ENCODE data around the gene ALG12.

ALG12 gene

DNA sequence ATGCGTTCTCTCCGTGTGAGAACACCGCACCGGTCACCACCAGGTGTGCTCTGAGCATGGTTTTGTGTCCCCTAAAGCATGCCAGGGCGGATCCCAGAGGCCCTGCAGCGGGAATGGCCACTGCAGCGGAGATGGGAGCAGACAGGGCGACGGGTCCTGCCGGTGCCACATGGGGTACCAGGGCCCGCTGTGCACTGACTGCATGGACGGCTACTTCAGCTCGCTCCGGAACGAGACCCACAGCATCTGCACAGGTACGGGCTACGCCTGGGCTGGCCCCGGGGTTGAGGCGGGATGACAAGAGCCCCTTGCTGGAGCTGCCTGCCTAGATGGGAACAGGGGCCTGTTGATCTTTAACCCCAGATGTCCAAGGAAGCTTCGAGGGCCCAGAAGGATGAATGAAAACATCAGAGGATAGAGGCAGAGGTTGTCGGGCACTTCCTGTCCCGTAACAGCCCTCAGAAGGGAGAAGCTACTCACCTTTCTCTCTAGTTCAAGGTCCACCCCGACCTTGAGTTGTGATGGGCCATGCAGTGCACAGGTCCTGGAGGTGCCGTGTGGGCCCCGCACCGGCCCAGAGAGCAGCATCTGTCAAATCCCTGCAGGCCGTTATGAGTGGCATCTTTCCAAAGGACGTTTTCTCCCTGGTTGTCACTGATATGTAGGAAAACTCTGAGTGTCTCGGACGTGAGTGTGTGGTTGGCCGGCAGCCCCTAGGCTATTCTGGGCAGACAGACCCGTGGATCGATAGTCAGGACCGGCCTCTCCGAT lies 3.5 kb upstream of the ALG12 start:
- no peak overlapping the region for H3K4me3 ChIP-seq (ENCODE audit: low read length)
- no peak for DNase-seq (ENCODE audit: low read depth, low spot score)

DNA sequence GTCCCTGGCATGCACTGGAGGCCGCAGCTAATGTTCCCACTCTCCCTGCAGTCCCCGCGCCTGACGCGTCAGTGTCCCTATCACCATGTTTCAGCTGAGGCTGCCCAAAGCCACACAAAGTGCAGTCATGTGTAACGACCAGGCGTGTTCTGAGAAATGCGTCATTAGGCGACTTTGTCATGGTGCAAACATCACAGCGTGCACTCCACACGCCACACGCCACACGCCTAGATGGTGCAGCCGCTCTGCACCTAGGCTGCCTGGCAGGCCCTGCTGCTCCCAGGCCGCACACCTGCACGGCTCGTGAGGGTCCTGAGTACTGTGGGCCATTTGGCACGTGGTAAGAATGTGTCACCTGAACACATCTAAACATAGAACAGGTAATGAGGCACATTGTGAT lies 2.6 kb upstream of the ALG12 start:
- H3K4me3 ChIP-seq (ENCODE audit: low read length), result no peak overlapping the region
- no peak for DNase-seq (ENCODE audit: low read depth, low spot score)

DNA sequence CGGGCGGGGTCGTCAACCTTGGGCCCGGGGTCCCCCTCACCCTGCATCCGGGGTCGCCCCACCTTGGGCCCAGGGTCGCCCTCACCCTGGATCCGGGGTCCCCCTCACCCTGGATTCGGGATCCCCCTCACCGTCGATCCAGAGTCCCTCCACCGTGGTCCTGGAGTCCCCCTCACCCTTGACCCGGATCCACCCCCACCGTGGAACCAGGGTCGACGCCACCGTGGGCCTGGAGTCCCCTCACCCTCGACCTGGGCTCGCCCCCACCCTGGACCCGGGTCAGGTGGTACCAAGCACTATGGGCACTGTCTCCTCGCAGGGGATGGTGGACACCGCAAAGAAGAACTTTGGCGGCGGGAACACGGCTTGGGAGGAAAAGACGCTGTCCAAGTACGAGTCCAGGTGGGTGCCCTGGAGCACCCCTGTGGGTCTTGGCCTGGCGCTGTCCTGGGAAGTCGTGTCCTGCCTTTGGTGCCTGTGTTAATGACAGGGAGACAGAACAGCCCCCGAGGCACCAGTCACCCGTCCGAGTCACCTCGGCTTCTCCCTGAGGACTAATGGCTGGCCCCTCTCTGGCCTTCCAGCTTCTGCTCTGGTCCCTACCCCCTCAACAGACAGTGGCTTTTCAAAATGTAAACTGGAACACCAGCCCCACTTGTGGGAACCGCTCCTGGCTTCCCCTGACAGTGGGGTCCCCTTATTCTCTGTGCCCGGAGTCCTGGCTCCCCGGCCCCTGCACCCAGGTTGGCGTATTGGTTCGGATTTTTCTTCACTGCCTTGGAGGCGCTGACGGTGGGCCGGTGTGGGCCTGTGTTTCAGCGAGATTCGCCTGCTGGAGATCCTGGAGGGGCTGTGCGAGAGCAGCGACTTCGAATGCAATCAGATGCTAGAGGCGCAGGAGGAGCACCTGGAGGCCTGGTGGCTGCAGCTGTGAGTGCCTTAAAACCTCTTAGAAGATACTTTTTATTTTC lies 958 bp upstream of the ALG12 start:
- peak overlapping the region; percentile 58 for H3K4me3 ChIP-seq (ENCODE audit: low read length)
- no peak for DNase-seq (ENCODE audit: low read depth, low spot score)

DNA sequence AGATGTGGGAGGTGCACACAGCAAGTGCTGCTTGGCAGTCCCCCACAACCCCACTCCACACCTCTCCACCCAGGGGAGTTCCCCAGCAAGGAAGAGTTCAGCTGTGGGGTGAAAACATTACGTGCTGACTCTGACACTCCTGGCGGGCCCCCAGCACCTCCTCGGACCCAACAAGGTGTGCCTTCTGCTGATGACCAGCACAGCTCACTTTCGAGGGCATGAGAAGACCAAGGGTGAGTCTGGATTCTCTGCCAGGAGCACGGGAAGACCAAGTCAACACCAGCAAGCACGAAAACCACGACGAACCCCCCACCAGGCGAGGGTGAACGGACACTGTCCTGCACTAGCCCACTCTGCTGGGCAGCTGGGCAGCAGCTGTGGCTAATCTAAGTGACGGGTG lies 1.4 kb downstream of the ALG12 start:
- DNase-seq (ENCODE audit: low read depth, low spot score), result no peak
- no peak overlapping the region for H3K4me3 ChIP-seq (ENCODE audit: low read length)

DNA sequence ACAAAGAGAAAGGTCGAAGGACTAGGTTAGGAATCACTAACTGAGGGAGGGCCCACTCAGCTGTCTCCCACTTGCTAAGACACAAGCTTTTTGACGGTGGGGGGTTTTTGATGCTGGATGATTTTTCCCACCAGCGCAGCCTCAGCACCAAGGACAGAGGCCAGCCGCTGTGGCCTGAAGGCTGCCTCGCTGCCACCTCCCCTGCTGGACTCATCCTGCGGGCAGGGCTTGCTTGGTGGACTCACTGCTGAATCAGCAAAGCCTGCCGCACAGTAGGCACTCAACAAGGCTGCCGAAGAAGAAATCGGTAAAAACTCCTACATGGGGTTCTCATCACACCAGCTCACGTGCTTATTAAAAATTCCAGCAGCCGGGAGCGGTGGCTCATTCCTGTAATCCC lies 2.6 kb downstream of the ALG12 start:
- no peak for DNase-seq (ENCODE audit: low read depth, low spot score)
- H3K4me3 ChIP-seq (ENCODE audit: low read length), result no peak overlapping the region

DNA sequence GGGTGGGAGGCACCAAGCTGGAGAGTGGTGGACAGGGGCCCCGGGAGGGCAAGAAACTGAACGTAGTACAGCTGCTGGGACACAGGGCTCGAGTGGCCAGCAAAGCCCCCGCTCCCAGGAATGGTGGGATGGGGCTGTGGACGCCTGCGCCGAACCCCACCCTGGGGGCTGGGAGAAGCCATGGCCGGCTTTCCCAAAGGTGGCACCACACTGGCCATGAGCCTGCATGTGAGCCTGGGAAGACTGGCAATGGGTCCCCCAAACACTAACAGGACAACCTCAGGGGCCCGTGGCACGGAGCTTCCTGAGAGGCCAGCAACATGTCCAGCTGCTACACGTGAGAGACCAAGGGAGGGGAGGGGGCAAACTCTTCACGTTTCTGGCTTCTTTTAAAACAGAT lies 4.0 kb downstream of the ALG12 start:
- no peak for DNase-seq (ENCODE audit: low read depth, low spot score)
- no peak overlapping the region for H3K4me3 ChIP-seq (ENCODE audit: low read length)

DNA sequence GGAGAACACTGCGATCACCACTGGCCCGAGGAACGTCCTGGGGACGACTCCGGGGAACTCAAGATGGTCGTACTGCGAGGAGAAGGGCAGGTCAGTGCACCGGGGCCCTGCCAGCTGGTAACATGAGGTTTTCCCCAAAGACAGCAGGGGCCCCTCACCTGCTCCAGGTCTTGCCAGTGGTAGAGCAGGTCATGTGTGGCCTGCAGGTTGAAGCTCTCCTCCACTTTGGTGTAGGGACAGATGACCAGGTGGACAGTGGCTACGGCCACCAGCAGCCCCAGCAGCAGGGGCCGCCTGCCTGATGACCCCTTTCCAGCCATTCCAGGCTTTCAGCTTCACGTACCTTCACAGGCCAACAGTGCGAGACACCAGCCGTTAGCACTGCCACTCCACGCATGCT lies 4.8 kb downstream of the ALG12 start:
- no peak overlapping the region for H3K4me3 ChIP-seq (ENCODE audit: low read length)
- no peak for DNase-seq (ENCODE audit: low read depth, low spot score)

DNA sequence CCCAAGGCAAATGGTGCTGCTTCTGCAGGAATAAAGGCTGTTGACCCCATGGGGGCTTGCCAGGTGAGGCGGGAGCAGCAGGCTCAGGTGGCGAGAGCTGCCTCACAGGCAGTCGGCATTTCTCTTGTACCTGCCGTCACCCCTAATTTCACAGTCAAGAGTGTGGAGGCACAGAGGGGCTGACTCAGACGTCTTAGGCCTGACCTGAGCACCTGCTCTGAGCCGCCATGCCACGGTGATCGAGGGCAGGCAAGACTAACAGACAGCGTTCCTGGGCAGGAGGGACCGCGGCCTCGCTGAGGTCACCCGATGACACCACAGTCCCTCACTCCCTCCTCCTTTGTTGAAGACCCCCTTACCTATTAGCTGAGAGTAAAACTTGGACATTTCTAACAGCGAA lies 5.2 kb downstream of the ALG12 start:
- no peak for DNase-seq (ENCODE audit: low read depth, low spot score)
- H3K4me3 ChIP-seq (ENCODE audit: low read length), result no peak overlapping the region

DNA sequence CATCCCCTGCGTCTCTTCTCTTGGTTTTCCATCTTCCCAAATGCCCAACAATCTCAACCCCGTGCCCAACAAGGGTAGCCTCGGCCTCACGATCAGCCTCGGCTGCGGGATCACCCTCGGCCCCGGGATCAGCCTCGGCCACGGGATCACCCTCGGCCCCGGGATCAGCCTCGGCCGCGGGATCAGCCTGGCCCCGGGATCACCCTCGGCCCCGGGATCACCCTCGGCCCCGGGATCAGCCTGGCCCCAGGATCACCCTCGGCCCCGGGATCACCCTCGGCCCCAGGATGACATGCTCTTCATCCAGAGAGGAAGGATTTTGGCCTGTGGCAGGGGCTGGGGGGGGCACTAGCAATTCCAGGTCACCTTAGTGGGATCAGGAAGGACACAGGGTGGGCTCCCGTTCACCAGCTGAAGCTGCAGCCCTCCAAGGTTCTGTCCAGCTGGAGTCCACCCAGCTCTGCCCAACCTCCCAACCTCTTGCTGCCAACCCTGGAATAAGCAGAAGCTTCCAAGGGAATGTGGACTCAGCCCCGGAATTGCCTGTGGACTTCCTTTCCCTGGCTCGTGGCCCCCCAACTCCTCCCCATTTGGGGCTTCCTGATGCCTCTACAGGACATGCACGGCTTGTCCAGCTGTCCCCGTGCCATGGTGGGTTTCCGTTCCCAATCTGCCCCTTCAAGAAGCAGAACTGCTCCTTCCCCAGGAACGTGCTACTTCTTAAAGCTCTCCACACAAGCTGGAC lies 6.2 kb downstream of the ALG12 start:
- DNase-seq (ENCODE audit: low read depth, low spot score), result no peak
- no peak overlapping the region for H3K4me3 ChIP-seq (ENCODE audit: low read length)

DNA sequence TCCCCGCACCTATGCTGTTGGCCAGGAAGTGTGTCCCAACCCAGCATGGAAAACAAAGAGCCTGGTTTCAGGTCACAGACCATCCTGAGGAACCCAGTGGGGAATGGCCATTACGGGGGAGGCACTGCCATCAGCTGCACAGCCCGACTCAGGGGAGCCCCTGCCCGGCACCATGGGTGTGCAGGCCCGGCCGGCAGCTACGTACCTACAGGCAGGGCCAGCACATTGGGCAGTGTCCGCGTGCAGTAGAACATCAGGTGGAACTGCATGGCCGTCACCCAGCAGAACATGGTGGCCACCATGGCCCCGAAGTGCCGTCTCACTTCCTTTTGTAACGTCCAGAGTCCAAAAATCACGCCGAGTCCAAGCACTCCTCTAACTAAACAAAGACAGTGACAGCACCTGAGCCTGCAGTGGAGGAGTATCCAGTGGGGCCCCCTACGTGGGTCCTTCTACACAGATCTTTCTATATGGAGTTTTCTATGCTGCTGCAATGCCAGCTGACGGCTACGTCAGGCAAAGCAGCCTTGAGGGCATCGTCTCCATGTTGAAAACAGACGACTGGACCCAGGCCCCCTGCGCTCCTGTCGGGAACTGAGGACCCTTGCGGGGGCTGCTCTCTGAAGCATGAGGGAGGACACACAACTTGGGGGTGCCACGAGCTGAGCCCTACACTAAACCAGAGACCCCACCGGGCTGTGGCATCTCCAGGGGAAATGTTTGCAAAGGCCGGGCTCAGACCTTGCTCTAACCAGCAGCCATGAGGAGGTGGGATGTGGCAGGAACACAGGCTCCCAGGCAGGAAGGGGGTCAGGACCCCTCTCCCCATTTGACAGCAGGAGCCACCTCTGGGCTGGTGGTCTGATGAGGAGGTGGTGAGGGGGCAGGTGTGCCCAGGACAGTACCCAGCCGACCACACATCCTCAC lies 7.7 kb downstream of the ALG12 start:
- no peak for DNase-seq (ENCODE audit: low read depth, low spot score)

DNA sequence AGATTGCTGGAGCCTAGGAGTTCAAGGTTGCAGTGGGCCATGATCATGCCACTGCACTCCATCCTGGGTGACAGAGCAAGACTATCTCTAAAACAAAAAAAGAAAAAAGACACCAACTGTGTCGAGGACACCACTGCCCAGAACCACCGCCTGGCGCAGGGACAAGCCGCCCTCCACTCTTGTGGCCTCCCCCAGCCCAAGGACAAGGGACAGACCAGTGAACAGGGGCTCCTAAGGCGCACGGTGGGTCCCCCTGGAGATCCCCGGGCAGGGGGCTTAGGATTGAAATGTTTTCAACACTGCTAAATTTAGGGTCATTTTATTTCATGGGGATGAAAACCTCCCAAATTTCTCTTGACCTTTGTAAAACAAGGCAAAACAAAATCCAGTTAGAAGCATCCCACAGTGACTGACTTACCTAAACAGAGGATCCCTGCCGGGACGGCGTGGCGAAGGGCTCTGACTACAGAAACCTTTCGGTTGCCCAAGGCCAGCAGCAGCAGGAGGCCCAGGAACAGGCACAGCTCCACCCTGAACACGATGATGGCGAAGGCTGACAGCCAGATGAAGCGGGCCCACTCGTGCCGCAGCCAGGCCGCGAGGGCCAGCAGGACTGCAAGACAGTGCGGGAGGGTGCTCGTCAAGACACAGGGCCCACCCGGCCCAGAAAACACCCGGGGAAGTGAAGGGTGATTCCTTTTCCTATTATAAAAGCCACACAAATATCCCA lies 8.6 kb downstream of the ALG12 start:
- no peak overlapping the region for H3K4me3 ChIP-seq (ENCODE audit: low read length)
- no peak for DNase-seq (ENCODE audit: low read depth, low spot score)

More for the DNA sequence above, 7.7 kb downstream of the ALG12 start:
- no peak overlapping the region for H3K4me3 ChIP-seq (ENCODE audit: low read length)

DNA sequence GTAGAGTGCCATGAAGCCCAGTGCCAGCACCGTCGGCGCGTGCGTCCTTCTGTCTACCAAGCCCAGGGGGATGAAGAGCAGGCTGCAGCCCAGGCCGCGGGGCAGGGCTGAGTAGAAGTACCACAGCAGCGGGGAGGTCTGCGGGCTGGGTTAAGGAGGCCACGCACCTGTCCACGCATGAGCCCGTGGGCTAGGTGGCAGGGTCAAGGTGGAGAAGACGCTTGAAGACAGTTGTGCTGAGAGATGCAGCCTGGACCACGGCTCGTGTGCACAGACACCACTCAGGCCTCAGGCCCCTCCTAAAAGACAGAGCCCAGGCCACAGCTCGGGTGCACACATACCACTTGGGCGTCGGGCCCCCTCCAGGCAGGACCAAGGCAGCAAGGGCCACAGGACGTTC lies 10.4 kb downstream of the ALG12 start:
- H3K4me3 ChIP-seq (ENCODE audit: low read length), result no peak overlapping the region
- no peak for DNase-seq (ENCODE audit: low read depth, low spot score)

DNA sequence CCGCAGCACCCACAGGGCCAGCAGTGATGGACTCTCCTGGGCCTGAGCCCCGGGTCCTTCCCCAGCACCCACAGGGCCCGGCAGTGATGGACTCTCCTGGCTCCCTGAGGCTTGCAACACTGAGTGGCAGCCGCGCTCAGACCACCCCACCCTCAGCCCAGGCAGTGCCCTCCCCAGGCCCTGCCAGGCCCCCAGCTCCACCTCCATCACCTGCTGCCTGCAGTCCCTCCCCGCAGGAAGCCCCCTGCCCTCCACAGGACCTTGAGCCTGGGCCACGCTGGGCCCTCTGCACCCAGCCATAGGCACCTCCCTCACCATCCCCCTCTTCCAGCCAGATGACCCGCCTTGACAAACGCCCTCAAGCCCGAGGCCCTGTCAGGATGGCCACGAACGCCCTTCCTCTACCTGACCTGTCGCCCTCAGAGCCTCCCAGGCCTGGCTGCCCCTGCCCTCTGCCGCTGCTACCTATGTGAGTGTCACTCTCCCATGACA lies 11.4 kb downstream of the ALG12 start:
- H3K4me3 ChIP-seq (ENCODE audit: low read length), result no peak overlapping the region
- no peak for DNase-seq (ENCODE audit: low read depth, low spot score)

DNA sequence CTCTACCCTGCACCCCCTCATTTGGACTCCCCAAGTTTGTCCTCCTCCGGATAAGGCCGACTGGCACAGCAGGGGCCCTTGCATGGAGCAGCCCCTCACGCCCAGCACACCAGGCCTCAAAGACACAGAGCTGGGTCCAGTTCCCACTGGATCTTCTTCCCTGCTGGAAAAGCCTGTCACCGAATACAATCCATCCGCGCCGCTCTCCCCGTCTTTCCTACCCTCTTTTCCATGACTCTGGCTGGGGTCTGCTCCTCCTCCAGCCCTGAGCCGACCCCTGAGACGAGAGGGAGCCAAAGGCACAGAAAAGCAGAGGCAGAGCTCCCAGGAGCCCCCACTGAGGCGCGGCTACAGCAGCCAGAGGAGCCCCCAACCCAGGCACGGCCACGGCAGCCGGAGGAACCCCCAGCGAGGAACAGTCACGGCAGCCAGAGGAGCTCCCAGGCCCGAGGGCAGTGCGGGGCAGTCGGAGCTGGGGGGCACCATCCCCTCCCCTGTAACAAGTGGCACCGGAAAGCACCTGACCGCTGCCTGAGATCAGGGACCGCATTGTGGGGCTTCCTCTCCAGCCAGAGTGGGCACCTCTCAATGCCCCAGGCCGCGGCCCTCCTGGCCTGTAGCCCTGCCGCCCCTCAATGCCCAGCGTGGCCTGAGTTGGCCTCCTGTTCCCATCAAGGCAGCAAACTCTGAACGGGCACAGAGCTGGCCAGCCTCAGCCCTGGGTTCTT lies 12.0 kb downstream of the ALG12 start:
- H3K4me3 ChIP-seq (ENCODE audit: low read length), result no peak overlapping the region
- DNase-seq (ENCODE audit: low read depth, low spot score), result no peak

DNA sequence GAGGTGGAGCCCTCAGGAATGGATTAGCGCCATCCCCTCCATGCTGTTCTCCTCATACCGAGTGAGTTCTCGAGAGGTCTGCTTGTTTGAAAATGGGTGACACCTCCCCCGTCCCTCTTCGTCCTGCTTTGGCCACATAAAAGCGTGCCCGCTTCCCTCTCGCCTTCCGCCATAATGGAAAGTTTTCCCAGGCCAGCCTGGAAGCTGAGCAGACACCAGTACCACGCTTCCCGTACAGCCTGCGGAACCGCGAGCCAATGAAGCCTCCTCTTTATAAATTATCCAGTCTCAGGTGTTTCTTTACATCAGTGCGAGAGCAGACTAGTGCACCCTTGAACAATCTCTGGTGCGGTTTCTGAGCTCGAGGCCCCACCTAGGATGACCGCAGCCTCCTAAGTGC lies 12.8 kb downstream of the ALG12 start:
- DNase-seq (ENCODE audit: low read depth, low spot score), result no peak
- no peak overlapping the region for H3K4me3 ChIP-seq (ENCODE audit: low read length)

DNA sequence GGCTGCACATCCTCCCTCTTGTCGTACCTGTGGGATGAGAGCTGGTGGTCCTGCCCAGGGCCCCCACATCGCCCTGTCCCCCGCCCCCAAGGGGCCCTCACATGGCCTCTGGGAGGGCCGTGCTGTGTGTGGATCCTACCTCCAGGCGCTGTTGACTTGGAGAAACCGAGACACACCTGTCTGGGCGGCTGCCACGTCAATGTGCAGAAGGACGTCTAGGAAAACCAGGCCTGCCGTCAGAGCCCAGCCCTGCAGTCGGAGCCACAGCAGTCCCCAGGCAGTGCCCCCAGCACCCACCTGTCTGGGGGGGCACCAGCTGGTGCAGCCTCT lies 14.2 kb downstream of the ALG12 start:
- no peak overlapping the region for H3K4me3 ChIP-seq (ENCODE audit: low read length)
- no peak for DNase-seq (ENCODE audit: low read depth, low spot score)

DNA sequence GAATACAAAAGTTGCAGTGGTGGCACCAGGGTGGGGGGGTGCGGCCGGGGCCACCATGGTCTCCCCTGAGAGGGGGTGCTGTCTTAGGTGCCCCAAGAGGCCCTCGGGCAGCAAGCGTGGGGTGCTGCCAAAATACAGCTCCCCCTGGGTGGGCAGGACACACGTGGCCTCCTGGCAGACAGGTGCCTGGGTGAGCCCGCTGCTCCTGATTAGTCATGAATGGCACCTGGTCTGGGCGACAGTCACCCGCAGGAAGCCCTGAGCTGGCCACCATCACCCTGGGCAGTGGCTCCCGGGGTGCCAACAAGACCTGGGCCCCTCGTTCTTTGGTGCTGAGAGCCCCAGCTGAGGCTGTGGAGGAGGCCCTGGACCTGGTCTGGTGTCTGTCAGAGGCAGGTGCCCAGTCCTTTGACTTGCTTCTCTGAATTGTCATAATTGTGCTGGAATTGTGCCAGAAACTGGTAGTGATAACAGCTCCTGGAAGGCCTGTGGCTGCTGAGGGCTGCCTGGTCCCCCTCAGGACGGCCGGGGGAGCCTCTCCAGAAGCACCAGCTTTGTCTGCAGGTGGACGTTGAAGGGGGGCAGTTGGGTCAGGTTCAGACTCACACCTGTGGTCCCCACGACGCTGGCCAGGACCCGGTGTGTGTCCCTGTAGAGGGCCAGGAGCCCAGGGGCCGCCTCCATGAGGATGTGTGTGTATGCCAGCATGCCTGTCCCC lies 14.8 kb downstream of the ALG12 start:
- H3K4me3 ChIP-seq (ENCODE audit: low read length), result no peak overlapping the region
- no peak for DNase-seq (ENCODE audit: low read depth, low spot score)
